ENCODE results near the gene TMC3.
"Not testable (repeated sequence)": the region's sequence is repeated elsewhere in the genome, so short reads cannot be mapped to it uniquely, and the experiment has no call there.

The TMC3 gene

DNA sequence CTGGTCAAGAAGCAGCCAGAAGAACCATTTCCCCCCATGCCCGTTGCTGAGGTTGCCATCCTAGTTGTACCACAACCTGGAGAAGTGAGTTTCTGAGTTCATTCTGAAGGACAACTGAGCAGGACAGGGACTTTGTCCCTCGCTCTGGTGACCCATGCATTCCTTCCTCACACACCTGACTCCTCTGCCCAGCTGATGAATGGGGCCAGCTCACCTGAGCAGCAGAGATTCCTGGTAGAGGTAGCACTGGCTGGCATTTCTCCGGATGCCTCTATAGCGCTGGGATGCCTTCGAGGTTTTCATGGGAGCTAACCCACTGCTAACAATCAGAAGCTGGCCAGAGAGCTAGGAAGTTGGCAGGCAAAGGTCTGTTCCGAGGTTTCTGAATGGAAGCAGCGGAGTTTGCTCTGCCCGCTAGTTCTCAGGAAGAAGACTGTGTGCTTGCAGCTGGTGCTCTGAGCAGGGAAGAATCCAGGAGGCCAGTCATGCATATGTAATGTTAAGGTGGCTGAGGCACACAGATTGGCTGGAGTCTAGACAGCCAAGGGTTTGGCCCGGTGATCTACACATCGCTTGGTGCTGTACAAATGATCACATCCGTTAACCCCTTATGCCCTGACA, at the start of gene TMC3:
Gene TMC3 (minus strand): TSS at position 439 of the 621 bp plus-strand sequence. CDS start 136 bp downstream, at position 303.
- no peak for DNase-seq (ENCODE audit: low read depth in 3 of 3, low spot score in 1 of 3)

DNA sequence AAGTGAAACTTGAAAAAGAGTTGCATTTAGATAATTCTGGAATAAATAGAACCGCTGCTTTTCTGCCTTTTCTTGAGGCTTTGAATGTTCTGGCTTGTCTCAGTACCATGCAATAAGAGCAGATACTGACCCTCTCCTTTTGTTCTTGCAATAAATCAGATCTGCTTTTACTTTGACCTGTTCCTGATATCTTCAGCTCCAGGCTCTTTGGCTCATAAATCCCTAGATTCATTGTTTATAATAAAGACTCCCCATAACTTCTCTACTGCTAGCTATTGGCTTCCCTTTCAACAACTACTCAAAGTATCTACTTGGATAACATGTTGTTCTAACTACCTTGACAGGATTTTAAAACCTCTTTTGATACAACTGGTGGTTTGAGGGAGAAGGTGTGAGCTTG, 47.4 kb upstream of the TMC3 start:
- no peak for DNase-seq (ENCODE audit: low read depth in 3 of 3, low spot score in 1 of 3)

DNA sequence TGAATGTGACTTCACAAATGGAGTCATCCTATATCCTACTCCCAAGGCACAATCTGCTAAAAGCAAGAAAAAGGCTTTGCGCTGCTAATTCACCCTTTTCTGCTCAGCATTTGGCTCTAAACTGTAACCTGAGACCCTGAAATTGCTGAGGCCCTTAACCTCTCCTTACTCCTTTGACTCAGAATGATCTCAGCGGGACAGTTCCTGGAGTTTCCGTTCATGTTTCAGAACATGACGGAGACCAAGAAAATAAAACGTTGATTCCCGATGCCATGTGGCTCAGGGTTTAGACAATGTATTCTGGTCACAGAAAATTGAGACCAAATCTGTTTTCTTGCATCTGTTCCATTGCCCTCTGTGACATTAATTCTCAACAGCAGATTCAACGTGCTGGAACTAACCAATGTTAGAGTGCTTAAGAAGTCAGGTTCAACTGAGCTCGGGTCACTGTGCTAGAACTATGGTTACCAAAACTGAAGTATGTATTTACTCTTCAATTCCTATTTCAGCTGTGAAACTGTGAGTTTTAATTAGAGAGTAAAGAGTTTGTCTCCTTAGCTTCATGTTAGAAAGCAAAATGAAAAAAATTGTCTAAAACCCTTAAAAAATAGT, 45.4 kb upstream of the TMC3 start:
- DNase-seq (ENCODE audit: low read depth in 3 of 3, low spot score in 1 of 3) = no peak

DNA sequence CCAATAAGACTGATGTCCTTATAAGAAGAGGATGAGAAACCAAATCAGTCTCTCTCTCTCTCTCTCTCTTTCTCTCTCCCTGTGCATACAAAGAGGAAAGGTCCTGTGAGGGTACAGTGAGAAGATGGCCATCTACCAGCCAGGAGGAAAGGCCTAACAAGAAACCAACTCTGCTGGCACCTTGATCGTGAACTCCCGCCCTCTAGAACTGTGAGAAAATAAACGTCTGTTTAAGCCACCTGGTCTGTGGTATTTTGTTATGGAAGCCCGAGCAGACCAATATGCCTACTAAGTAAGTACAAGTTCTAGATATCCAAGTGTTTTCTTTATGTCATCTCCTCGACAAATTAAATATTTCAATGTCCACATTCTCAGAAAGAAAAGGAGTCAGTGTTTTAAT, 44.9 kb upstream of the TMC3 start:
- no peak for DNase-seq (ENCODE audit: low read depth in 3 of 3, low spot score in 1 of 3)

DNA sequence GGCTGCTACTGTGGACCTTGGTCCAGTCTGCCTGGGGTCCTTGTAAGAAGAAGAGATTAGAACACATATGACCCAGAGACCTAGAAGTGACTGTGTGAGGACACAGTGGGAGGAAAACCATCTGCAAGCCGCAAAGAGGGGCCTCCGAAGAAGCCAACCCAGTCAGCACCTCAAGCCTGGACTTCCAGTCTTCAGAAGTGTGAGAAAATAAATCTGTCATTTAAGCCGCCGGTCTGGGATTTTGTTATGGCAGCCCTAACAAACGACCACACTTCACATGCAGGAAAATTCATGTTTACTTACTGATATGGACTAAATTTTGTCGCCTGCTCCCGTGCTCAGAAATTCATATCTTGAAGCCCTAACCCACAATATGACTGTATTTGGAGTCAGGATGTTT, 44.4 kb upstream of the TMC3 start:
- no peak for DNase-seq (ENCODE audit: low read depth in 3 of 3, low spot score in 1 of 3)

DNA sequence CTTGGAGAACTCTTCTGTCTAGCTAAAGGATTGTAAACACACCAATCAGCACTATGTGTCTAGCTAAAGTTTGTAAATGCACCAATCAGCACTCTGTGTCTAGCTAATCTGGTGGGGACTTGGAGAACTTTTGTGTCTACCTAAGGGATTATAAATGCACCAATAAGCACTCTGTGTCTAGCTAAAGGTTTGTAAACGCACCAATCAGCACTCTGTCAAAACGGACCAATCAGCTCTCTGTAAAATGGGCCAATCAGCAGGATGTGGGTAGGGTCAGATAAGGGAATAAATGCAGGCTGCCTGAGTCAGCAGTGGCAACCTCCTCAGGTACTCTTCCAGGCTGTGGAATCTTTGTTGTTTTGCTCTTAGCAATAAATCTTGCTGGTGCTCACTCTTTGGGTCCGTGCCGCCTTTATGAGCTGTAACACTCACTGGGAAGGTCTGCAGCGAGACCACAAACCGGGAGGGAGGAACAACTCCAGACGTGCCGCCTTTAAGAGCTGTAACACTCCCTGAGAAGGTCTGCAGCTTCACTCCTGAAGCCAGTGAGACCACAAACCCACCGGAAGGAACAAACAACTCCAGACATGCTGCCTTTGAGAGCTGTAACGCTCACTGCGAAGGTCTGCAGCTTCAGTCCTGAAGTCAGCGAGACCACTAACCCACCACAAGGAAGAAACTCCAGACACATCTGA, 40.4 kb upstream of the TMC3 start:
- not testable (repeated sequence) for DNase-seq (ENCODE audit: low read depth in 3 of 3, low spot score in 1 of 3)

DNA sequence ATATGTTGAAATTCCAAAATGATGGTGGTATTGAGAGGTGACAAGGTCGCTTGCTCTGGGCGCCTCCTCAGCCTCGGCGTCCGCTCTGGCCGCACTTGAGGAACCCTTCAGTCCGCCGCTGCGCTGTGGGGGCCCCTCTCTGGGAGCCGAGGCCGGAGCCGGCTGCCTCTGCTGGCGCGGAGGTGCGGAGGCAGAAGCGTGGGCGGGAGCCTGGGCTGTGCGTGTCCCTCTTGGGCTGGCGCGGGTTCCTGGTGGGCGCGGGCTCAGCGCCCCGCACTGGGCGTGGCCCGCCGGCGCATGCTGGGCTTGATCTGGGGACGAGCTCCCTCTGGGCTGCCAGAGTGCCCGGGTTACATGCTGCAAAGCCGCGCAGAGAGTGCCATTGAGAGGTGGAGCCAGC, 39.8 kb upstream of the TMC3 start:
- no peak for DNase-seq (ENCODE audit: low read depth in 3 of 3, low spot score in 1 of 3)

DNA sequence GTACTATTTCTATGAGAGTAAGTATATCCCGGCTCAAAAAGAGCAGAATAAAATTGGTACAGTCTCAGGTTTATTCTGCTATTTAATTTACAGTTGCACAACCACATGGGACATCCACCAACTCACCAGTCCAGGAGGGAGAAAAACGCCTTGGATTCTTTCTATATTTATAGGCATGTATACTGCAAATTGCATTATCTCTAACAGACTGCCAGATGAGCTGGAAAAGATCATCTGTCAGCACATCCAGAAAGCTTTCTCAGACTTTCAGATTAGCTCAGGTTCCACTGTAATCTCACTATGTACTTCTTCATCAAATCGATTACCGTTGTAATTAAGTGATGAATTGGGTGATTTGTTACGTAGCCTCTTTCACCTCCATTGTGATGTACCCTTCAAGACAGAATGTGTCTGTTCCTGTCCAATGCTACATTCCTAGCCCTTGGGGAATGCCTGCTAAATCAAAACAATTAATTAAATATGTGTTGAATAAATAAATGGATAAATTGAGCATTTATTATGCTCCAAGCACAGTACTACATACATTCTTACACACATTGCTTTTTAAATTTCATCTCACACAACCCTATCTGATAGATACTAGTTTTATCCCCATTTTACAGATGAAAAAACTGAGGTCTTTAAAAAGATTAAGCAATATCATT, 38.1 kb upstream of the TMC3 start:
- no peak for DNase-seq (ENCODE audit: low read depth in 3 of 3, low spot score in 1 of 3)

DNA sequence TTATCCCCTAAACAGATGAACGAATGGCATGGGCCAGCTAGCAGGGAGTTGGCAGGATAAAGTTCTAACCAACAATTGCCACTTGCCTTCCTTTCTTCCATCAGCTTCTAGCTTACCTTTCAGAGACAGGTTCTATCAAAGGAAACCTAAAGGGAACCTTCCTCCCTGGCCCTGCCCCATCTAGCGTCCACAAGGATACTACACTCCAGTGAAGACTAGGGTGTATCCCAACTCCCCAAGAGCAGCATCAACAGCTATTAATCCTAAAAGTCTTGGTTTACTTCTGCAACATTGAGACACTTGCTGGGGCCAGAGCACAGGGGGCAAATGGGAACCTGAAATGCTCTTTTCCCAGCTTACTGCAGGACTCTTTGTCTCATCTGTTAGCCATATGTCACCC, 37.0 kb upstream of the TMC3 start:
- no peak for DNase-seq (ENCODE audit: low read depth in 3 of 3, low spot score in 1 of 3)

DNA sequence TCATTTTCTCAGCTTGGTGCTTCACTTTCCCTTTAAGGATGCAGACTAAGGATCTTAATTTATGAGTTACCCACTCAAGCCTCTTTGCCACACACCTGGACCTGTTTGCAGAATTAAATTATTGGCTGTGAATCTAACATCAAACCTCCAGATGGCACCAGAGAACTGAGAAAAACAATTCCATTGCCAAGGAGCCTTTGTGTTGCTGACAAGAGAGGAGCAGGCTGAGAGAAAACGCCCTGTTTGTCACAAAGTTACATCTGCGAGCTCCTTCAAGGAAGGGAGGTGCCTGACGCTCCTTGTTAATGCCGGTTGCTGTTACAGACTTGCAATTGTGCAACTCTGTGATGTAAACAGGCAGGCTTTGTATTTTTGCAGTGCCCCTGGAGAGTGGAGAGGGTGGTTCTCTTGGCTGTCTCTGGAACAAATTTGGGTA, 36.3 kb upstream of the TMC3 start:
- DNase-seq (ENCODE audit: low read depth in 3 of 3, low spot score in 1 of 3) = no peak

DNA sequence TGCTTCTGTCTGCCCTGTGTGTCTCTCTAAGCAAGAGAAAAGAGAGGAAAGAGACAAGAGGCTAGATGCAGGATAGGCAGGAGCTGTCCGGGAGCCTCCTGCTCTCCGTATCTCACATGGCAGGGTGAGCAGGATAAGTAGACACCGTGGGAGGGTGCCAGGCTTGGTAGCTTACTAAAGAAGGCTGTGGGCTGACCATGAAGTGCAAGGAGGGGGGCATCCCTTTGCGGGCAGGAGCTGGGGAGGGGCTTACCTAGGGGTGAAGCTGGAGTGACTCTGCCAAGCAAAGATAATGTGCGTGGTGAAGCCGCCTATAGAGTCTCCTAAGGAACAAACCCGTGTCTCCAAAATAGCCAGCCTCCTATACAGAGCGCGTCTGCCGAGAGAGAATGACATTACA, 33.7 kb upstream of the TMC3 start:
- DNase-seq (ENCODE audit: low read depth in 3 of 3, low spot score in 1 of 3) = no peak

DNA sequence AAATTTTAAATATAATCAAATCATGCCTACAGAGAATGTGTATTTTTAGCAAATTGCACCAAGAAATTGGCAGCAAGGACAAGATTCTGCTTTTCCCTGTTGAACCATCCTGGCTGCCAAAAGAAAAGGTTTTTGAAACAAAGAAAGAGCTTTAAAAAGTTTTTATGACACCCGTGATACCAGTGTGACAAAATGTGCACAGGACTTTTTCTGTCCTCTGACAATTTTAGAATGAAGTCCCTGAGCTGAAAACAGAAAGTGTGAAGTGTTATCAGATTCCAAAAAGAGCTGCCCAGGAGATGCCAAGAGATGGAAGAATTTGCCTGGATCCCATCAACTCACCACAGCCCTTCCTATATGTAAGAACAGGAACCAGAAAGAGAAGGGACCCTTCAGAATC, 33.2 kb upstream of the TMC3 start:
- no peak for DNase-seq (ENCODE audit: low read depth in 3 of 3, low spot score in 1 of 3)

DNA sequence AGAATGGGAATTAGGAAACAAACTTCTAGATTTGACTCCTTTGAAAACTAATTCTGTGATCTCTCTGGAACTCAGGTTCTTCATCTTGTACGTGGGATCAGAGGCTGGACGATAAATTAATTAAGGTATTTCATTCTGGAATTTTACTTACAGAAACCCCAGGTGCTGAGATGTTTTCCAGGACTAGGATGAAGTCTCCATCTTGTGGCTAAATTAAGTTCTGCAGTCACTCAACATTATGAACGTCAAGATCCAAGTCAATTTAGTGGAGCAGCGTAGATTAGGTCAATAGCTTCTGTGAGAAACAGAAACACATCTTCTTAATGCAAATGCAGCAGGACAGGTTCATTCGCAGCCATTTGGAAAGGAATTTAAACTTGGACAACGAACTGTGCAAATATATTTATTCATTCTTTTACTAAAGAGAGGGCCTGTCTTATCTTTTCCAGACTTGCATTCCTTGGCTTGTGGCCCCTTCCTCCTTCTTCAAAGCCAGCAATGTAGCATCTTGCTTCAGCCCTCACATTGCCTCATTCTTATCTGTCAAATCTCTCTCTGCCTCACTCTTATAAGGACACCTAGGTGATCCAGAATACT, 26.7 kb upstream of the TMC3 start:
- DNase-seq (ENCODE audit: low read depth in 3 of 3, low spot score in 1 of 3) = no peak

DNA sequence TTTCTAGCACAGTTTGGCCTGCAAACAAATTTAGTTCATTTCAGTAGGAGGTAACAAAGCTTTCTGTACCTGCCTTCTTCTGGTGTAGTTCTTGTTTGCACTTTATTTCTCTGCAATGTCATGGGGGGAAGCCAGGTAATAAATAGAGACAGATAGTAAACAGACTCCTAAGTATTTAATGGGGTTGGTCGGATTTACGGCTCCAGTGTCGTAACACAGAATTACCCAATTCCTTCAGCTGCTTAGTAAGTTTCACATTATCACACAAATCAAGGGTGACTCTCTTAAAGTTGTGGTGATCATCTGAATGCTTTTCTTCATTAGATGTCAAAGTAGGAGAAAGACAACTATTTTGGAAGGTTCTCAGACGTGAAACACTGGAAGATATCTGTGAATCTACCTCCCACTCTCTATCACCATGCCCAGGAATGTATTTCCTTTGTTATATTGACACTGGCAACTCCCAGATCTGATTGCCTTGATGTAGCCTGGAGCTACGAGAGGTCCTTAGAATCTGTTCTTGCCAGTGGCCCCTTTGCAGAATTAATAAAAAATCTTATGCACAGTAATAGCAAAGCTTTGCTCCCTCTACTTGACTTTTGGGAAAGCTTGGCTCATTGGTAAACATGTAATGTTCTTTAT, 25.0 kb upstream of the TMC3 start:
- DNase-seq (ENCODE audit: low read depth in 3 of 3, low spot score in 1 of 3) = no peak

DNA sequence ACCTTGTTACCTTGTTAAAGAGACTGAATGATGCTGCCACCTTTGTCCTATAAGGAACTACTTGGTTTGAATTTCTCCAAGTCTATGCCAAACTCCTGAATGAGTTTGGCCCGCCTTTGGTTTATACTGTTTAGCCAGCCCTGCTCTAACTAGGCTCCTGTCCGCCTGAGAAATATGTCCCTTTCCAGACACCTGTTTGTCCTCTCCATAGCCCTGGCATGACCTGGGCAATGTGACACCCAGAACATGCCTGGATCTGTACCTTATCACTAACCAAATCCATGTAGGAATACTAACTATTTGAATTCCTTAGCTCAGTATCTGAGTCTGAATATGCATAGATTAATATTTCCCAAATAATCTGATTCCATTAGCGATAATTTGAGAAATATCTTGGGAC, 24.4 kb upstream of the TMC3 start:
- no peak for DNase-seq (ENCODE audit: low read depth in 3 of 3, low spot score in 1 of 3)

DNA sequence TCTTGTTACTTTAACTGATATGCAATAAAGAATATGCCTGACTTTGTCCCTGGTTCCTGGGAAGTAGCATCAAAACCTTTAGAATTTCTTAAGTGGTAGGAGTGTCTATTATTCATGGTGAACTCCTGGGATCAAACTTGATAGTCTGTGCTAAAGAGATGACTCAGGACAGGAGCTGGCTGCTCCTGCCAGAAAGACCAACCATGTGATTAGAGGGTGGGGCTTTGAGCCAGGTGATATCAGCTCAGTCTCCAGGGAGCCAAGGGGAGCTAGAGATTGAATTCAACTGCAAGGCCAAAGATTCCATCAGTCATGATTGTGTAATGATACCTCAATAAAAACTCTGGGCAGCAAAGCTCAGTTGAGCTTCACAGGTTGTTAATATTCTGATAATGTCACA, 20.6 kb upstream of the TMC3 start:
- no peak for DNase-seq (ENCODE audit: low read depth in 3 of 3, low spot score in 1 of 3)

DNA sequence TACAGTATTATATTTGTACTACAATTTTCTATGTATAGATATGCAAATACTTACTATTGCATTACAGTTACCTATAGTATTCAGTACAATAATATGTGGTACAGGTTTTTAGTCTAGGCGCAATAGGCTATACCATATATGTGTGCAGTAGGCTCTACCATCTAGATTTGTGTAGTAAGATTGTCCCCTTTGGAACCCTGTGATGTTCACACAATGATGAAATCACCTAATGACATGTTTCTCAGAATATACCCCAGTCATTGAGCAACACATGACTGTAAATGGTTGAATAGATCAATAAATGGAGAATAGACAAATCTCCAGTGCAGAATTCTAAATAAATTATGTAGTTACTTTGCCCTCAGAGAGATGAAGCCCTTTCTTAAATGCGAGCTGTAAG, 17.6 kb upstream of the TMC3 start:
- no peak for DNase-seq (ENCODE audit: low read depth in 3 of 3, low spot score in 1 of 3)

DNA sequence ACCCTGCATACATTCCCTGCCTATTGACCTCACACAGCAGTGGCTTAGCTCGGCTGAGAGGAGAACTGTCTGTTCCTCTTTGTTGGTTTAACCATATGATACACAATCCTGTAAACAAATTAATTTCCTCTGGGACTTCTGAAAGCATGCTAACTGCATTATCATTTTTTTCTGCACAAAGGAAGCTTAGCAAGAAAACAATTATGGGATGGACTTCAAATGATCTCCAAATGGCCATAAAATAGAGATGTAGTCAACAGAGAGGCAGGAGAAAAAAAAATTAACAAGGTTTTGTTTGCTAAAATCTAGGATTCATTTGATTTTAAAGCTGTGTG, 14.4 kb upstream of the TMC3 start:
- no peak for DNase-seq (ENCODE audit: low read depth in 3 of 3, low spot score in 1 of 3)

DNA sequence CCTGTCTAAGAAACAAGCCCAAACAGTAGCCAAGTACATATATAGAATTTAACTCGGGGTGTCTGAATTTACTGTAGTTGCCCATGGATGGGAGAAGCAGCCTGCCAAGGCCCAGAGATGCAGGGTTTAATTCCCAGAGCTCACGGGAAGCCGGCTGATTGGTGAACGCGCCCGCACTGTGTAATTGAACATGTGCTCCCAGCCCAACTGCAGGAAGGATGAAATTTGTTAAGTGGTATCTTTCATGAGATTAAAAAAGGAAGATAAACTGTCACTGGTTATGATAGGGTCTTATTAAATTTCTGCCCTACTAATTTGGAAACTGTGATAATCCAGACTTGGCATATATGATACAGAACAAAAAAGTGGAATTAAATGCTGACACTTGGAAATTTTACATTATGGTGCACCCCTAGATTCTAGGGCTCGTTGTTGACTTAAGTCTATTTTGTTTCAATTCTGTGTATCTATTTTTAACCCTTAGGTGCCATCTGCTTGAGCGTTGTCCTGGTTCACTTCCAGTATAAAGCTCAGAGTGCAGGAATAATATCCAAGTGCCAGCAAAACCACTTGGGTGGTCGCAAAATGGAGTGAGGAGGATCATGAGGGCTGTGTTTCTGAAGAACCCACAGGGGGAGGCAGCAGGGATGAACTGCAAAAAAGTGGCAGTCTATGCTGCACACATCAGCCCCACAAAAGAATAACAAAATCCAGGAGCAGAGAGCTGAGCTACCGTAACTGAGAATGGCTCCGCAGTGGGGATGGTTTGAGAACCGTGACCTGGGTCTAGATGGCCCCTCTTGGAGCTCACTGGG, 13.8 kb upstream of the TMC3 start:
- DNase-seq (ENCODE audit: low read depth in 3 of 3, low spot score in 1 of 3) = no peak

DNA sequence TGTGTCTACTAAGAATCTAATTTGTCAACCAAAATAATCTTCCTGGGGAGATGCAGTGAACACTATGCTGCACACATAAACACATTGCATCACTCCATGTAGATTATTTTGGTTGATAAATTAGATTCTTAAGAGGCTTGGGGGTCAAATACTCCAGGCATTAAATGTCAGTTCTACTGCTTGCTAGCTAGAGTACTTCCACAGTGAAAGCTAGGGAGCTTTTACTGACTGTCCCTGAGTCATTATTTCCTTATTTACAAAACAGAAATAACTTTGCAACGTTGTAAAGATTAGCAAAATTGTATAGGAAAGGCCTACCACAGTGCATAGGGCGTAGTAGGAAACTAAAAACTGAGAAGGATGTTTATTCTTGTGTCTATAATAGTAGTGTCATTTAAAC, 12.9 kb upstream of the TMC3 start:
- no peak for DNase-seq (ENCODE audit: low read depth in 3 of 3, low spot score in 1 of 3)

DNA sequence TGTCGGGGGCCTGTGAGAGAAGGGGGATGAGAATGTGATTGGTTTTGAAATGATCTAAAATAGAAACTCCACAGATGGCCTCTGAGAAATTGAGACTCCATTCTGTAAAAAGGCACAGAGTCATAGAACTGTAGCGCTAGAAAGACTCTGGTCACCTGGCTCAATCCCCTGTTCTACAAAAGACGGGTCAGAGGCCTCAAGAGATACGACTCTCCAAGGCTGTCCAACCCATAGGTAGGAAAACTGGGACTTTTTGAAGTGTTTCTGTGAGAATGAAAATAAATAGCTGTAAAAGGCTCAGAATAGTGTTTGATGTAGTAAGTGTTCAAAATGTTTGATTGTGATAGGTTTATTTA, 11.7 kb upstream of the TMC3 start:
- no peak for DNase-seq (ENCODE audit: low read depth in 3 of 3, low spot score in 1 of 3)

All from stimulated activated CD4-positive, alpha-beta T cell treated with anti-CD3 and anti-CD28 coated beads, TNF-alpha, amount 100 ng/mL, for 1 hour (primary cell).